HEK293 (cell line): Measurements from ENCODE around the gene CCDC27.
"Not testable (repeated sequence)": the region's sequence is repeated elsewhere in the genome, so short reads cannot be mapped to it uniquely, and the experiment has no call there.

Experiments
- CTCF ChIA-PET: fragments of 350-600 bp; formaldehyde crosslinking; extraction: SDS; loops from one replicate; lab custom pipeline; 2021; ENCODE audit warnings: antibody characterized with exemption; lab: Yijun Ruan, JAX
- POLR2A ChIA-PET: fragments of 300-600 bp; formaldehyde crosslinking; extraction: SDS; loops from one replicate; lab custom pipeline; 2020; ENCODE audit warnings: antibody characterized with exemption, inconsistent platforms; lab: Yijun Ruan, JAX
- H3K27ac ChIP-seq: fragments of 200-500 bp; sonication (Bioruptor generic); 2 replicates; pipeline ENCODE4 v1.5.1; 2014; ENCODE audit warnings: low read depth, low read length, control low read depth, inconsistent platforms; ENCODE audit errors: extremely low read depth
- H3K36me3 ChIP-seq, 2 experiments: fragments of 200-500 bp in 1 of 2; sonication (Bioruptor generic) in 1 of 2; 1 replicate in 1 of 2; 2 replicates in 1 of 2; pipeline ENCODE4 v1.5.1; 2014 to 2017; ENCODE audit warnings: inconsistent platforms in 2 of 2, low read length in 2 of 2; ENCODE audit not compliant: control insufficient read depth in 2 of 2, insufficient read depth in 1 of 2
- H3K4me1 ChIP-seq: fragments of 200-500 bp; sonication (Bioruptor generic); 2 replicates; pipeline ENCODE4 v1.5.1; 2014; ENCODE audit warnings: mild to moderate bottlenecking, low read length, inconsistent platforms; ENCODE audit not compliant: control insufficient read depth, insufficient read depth
- H3K4me3 ChIP-seq: 2 replicates; pipeline ENCODE4 v1.5.1; 2011; ENCODE audit warnings: low read depth, mild to moderate bottlenecking, control low read depth, low read length, moderate library complexity
- H3K9me3 ChIP-seq: fragments of 200-500 bp; sonication (Bioruptor generic); 2 replicates; pipeline ENCODE4 v1.5.1; 2014; ENCODE audit warnings: low read depth, low read length, inconsistent platforms; ENCODE audit not compliant: control insufficient read depth, insufficient read depth
- EGR2 ChIP-seq: fragments of 450-650 bp; formaldehyde crosslinking; IDR thresholded peaks from 2 replicates; pipeline ENCODE4 v1.5.1; 2016; ENCODE audit warnings: low read depth, missing biosample characterization, missing genetic modification characterization
- FEZF1 ChIP-seq: fragments of 450-650 bp; formaldehyde crosslinking; IDR thresholded peaks from 2 replicates; pipeline ENCODE4 v1.5.1; 2016; ENCODE audit warnings: missing biosample characterization, missing genetic modification characterization
- KLF1 ChIP-seq: fragments of 450-650 bp; formaldehyde crosslinking; IDR thresholded peaks from 2 replicates; pipeline ENCODE4 v1.5.1; 2016; ENCODE audit warnings: missing biosample characterization, missing genetic modification characterization
- OVOL3 ChIP-seq: fragments of 450-650 bp; formaldehyde crosslinking; IDR thresholded peaks from 2 replicates; pipeline ENCODE4 v1.5.1; 2016; ENCODE audit warnings: missing biosample characterization, missing genetic modification characterization
- ZBTB48 ChIP-seq: fragments of 450-650 bp; formaldehyde crosslinking; IDR thresholded peaks from 2 replicates; pipeline ENCODE4 v1.5.1; 2016; ENCODE audit warnings: missing biosample characterization, missing genetic modification characterization
- ZBTB8A ChIP-seq: fragments of 450-650 bp; formaldehyde crosslinking; IDR thresholded peaks from 2 replicates; pipeline ENCODE4 v1.5.1; 2016; ENCODE audit warnings: missing biosample characterization, missing genetic modification characterization
- ZFP3 ChIP-seq: fragments of 450-650 bp; formaldehyde crosslinking; IDR thresholded peaks from 2 replicates; pipeline ENCODE4 v1.5.1; 2016; ENCODE audit warnings: low read depth, missing biosample characterization, missing genetic modification characterization
- ZFP37 ChIP-seq: fragments of 450-650 bp; formaldehyde crosslinking; IDR thresholded peaks from 2 replicates; pipeline ENCODE4 v1.5.1; 2016; ENCODE audit warnings: missing biosample characterization, missing genetic modification characterization
- ZFP41 ChIP-seq: fragments of 450-650 bp; formaldehyde crosslinking; IDR thresholded peaks from 2 replicates; pipeline ENCODE4 v1.5.1; 2016; ENCODE audit warnings: missing biosample characterization, missing genetic modification characterization, borderline replicate concordance
- ZFP69B ChIP-seq: fragments of 450-650 bp; formaldehyde crosslinking; IDR thresholded peaks from 2 replicates; pipeline ENCODE4 v1.5.1; 2016; ENCODE audit warnings: missing biosample characterization, missing genetic modification characterization
- ZNF501 ChIP-seq: fragments of 450-650 bp; formaldehyde crosslinking; IDR thresholded peaks from 2 replicates; pipeline ENCODE4 v1.5.1; 2016; ENCODE audit warnings: missing biosample characterization, missing genetic modification characterization
- ZNF585B ChIP-seq: fragments of 450-650 bp; formaldehyde crosslinking; IDR thresholded peaks from 2 replicates; pipeline ENCODE4 v1.5.1; 2016; ENCODE audit warnings: missing biosample characterization, missing genetic modification characterization
- ZNF596 ChIP-seq: fragments of 450-650 bp; IDR thresholded peaks from 2 replicates; pipeline ENCODE4 v1.5.0; 2018; ENCODE audit warnings: missing biosample characterization, mild to moderate bottlenecking, missing genetic modification characterization, moderate library complexity
- ZNF792 ChIP-seq: fragments of 450-650 bp; formaldehyde crosslinking; IDR thresholded peaks from 2 replicates; pipeline ENCODE4 v1.5.1; 2016; ENCODE audit warnings: missing biosample characterization, missing genetic modification characterization
- ZSCAN23 ChIP-seq: fragments of 450-650 bp; formaldehyde crosslinking; IDR thresholded peaks from 2 replicates; pipeline ENCODE4 v1.5.1; 2016; ENCODE audit warnings: missing biosample characterization, missing genetic modification characterization
- TF ChIP-seq, protein P1 (sequence below): sonication (generic); formaldehyde crosslinking; IDR thresholded peaks from 2 replicates; pipeline ENCODE4 v1.8.1; 2022; ENCODE audit warnings: mild to moderate bottlenecking, moderate library complexity, missing genetic modification reagents
- TF ChIP-seq, protein P2 (sequence below): fragments of 450-650 bp; formaldehyde crosslinking; IDR thresholded peaks from 2 replicates; pipeline ENCODE4 v1.5.1; 2017; ENCODE audit warnings: missing biosample characterization, missing genetic modification characterization

CCDC27 gene

DNA sequence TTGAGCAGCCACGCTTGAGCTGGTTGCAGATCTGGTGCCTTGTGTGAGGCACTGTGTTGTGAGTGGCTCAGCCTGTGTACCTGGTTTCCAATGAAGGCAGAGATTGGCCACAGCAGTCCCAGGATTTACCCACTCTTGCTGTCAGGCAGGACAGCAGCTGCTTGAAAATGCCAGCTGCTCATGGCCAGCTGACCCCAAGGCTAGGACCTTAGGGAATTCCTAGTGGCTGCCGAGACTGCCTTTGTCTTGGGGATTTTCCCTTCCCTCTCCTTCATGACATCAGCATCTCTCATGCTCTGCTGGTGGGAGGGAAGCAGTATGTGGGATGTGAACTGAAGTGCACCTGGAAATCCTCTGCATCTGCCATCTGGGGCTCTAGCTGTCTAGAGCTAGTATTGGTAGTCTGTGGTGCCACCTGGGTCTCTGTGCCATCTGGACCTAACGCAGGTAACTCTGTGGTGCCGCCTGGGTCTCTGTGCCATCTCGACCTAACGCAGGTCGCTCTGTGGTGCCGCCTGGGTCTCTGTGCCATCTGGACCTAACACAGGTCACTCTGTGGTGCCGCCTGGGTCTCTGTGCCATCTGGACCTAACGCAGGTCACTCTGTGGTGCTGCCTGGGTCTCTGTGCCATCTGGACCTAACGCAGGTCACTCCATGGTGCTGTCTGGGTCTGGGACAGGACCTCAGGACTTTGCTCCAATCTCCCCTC lies 47.9 kb downstream of the CCDC27 start:
- Histone ChIP-seq H3K4me3 (no peak overlapping the region), H3K9me3 (no peaks in the 10 kb centered on the region), H3K4me1 (peaks cover under 1% of the 10 kb centered on the region; the same call in 1 of the 2 replicates), H3K27ac (no peak overlapping the region), H3K36me3 (no peaks in the 10 kb centered on the region)
- TF ChIP-seq ZNF501 (tag by site-specific recombination), result no peak
- TF ChIP-seq EGR2 (tag by site-specific recombination), result peak; percentile 56; the same call in 1 of the 2 replicates
- ChIA-PET POLR2A (interaction anchor here (1.4 kb wide), 1 partner anchor 28 kb away, joined by 3 read pairs; no protein-coding TSS in a partner anchor), CTCF (interaction anchor here (0.6 to 1.1 kb wide), 3 partner anchors 24 to 327 kb away, joined by 3 to 4 read pairs (median 3); no protein-coding TSS in a partner anchor)

DNA sequence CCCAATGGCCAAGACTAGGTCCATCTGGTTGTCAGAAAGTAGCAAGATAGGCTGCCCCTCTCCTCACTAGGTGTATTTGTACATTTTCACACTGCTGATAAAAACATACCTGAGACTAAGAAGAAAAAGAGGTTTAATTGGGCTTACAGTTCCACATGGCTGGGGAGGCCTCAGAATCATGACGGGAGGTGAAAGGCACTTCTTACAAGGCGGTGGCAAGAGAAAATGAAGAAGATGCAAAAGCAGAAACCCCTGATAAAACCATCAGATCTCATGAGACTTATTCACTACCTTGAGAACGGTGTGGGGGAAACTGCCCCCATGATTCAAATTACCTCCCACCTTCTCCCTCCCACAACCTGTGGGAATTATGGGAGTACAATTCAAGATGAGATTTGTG lies 48.5 kb downstream of the CCDC27 start:
- CTCF ChIA-PET, result interaction anchor here (2.0 kb wide), 2 partner anchors 15 to 25 kb away, joined by 10 to 11 read pairs; no protein-coding TSS in a partner anchor

DNA sequence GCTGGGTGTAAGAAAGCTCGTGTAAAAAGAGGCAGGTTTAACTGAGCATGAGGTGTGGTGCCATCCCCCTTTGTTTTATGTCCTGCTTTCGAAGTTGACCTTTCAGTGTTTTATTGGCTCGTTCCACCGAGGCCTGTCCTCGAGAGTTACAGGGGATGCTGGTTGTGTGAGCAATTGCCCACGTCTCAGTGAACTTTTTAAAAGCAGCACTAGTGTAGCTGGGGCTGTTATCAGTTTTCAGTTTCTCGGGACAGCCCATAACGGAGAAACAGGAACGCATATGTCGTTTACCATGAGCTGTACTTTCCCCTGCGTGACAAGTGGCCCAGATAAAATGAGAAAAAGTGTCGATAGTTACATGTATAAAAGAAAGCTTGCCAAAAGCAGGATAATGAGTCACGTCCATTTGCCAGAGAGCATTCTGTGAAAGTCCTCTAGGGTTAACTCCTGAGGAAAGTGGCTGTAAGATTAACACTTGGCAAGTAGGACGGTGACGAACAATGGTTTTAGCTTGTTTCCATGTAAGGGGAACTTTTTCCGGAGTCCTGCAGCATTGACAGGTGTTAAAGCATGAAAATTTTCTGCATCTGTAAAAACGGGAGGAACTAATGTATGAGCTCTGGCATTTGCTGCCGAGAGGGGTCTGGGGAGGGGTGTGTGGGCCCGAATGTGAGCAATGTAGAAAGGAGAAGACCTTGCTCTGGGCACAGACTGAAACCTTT lies 51.8 kb downstream of the CCDC27 start:
- H3K36me3 ChIP-seq, result no peaks in the 10 kb centered on the region
- no peaks in the 10 kb centered on the region for H3K9me3 ChIP-seq
- TF ChIP-seq FEZF1 (tag by site-specific recombination) (no peak), ZFP41 (tag by site-specific recombination) (no peak), ZNF596 (tag by site-specific recombination) (no peak), ZFP37 (tag by site-specific recombination) (no peak), OVOL3 (no peak), ZFP69B (tag by site-specific recombination) (no peak), ZNF585B (tag by site-specific recombination) (no peak), ZFP3 (tag by site-specific recombination) (no peak)
- TF ChIP-seq, protein P1, sequence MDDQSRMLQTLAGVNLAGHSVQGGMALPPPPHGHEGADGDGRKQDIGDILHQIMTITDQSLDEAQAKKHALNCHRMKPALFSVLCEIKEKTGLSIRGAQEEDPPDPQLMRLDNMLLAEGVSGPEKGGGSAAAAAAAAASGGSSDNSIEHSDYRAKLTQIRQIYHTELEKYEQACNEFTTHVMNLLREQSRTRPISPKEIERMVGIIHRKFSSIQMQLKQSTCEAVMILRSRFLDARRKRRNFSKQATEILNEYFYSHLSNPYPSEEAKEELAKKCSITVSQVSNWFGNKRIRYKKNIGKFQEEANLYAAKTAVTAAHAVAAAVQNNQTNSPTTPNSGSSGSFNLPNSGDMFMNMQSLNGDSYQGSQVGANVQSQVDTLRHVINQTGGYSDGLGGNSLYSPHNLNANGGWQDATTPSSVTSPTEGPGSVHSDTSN (CRISPR knock-in tag), result no peak
- H3K27ac ChIP-seq, result no peak overlapping the region
- CTCF ChIA-PET, result interaction anchor here (0.6 to 0.9 kb wide), 3 partner anchors 28 to 239 kb away, joined by 3 read pairs; no protein-coding TSS in a partner anchor
- POLR2A ChIA-PET, result no interaction called here
- H3K4me3 ChIP-seq, result no peak overlapping the region
- H3K4me1 ChIP-seq, result no peaks in the 10 kb centered on the region

More for the DNA sequence above, 48.5 kb downstream of the CCDC27 start:
- POLR2A ChIA-PET, H3K27ac ChIP-seq, H3K9me3 ChIP-seq, H3K4me1 ChIP-seq, H3K36me3 ChIP-seq, H3K4me3 ChIP-seq: not testable (repeated sequence)
- peak; percentile 19; the same call in 1 of the 2 replicates for TF ChIP-seq EGR2 (tag by site-specific recombination)

DNA sequence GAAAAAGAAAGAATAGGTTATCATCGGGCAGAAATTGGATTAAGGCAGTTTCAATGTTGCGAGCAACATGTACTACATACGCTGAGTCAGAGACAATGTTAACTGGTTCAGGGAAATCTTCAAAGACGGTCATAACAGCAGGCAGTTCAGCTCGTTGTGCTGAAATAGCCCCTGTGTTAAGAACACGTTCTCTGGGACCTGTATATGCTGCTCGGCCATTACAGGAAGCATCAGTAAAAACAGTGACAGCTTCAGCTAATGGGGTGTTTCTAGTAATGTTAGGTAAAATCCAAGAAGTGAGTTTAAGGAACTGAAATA lies 52.3 kb downstream of the CCDC27 start:
- CTCF ChIA-PET, result interaction anchor here (0.6 to 0.9 kb wide), 2 partner anchors 35 to 240 kb away, joined by 3 read pairs; no protein-coding TSS in a partner anchor
- H3K9me3 ChIP-seq, H3K4me1 ChIP-seq, POLR2A ChIA-PET, H3K4me3 ChIP-seq, H3K36me3 ChIP-seq, H3K27ac ChIP-seq: not testable (repeated sequence)

DNA sequence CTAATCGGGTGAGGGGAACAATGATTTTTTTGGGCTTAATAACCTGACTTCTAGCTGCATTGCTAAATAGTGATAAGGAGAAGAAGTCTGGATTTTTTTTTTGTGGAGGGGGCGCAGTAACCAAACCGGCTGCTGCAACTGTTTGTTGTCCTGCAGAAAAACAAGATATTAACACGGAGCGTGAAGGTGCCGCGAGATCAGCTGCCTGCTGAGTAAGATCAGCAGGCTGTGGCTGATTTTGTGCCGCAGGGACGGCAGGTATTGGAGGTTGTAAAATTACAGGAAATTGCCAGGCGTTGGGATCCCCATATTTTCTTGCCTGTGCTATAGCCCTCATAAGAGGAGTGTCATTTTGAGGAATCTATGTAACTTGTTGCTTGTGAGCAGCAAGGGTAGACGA lies 52.8 kb downstream of the CCDC27 start:
- H3K9me3 ChIP-seq, result no peaks in the 10 kb centered on the region
- ChIA-PET POLR2A (no interaction called here), CTCF (interaction anchor here (1.0 kb wide), 1 partner anchor 352 kb away, joined by 3 read pairs; no protein-coding TSS in a partner anchor)
- no peak overlapping the region for H3K4me3 ChIP-seq
- no peaks in the 10 kb centered on the region for H3K36me3 ChIP-seq
- no peaks in the 10 kb centered on the region for H3K4me1 ChIP-seq
- no peak overlapping the region for H3K27ac ChIP-seq
- TF ChIP-seq ZBTB48 (tag by site-specific recombination), result no peak
- TF ChIP-seq, protein P2, sequence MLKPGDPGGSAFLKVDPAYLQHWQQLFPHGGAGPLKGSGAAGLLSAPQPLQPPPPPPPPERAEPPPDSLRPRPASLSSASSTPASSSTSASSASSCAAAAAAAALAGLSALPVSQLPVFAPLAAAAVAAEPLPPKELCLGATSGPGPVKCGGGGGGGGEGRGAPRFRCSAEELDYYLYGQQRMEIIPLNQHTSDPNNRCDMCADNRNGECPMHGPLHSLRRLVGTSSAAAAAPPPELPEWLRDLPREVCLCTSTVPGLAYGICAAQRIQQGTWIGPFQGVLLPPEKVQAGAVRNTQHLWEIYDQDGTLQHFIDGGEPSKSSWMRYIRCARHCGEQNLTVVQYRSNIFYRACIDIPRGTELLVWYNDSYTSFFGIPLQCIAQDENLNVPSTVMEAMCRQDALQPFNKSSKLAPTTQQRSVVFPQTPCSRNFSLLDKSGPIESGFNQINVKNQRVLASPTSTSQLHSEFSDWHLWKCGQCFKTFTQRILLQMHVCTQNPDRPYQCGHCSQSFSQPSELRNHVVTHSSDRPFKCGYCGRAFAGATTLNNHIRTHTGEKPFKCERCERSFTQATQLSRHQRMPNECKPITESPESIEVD, result no peak
- no peak for TF ChIP-seq KLF1
- TF ChIP-seq ZNF792 (tag by site-specific recombination), result no peak
- TF ChIP-seq ZBTB8A (tag by site-specific recombination), result no peak
- TF ChIP-seq ZSCAN23 (tag by site-specific recombination), result no peak
- TF ChIP-seq, protein P1 (CRISPR knock-in tag), result no peak
